GM18870 (cell line): ENCODE results near the gene RNU1-3.
A peak's percentile ranks its signal among the peaks of the same experiment; 100 is the strongest.
"Not testable (repeated sequence)": the region's sequence is repeated elsewhere in the genome, so short reads cannot be mapped to it uniquely, and the experiment has no call there.

Source experiments
- ATAC-seq: cut with Tn5 transposase; IDR thresholded peaks from one replicate; pipeline ENCODE4 v1.9.1; 2021; ENCODE audit warnings: moderate library complexity; ENCODE audit not compliant: unreplicated experiment

RNU1-3 gene

GRCh38 chr1:16658234-16658633 lies 8.5 kb downstream of the RNU1-3 start:
- not testable (repeated sequence) for ATAC-seq

GRCh38 chr1:16656981-16657683 lies 9.6 kb downstream of the RNU1-3 start:
- not testable (repeated sequence) for ATAC-seq

- not testable (repeated sequence) for ATAC-seq
These were observed 10.2 kb downstream of the RNU1-3 start for GRCh38 chr1:16656574-16656973.

- not testable (repeated sequence) for ATAC-seq
These were observed 15.2 kb downstream of the RNU1-3 start for GRCh38 chr1:16651560-16651959.

- ATAC-seq = not testable (repeated sequence)
These were observed 16.8 kb downstream of the RNU1-3 start for GRCh38 chr1:16649960-16650359.

GRCh38 chr1:16649390-16649789 lies 17.4 kb downstream of the RNU1-3 start:
- ATAC-seq = not testable (repeated sequence)

GRCh38 chr1:16648756-16649155 lies 18.0 kb downstream of the RNU1-3 start:
- not testable (repeated sequence) for ATAC-seq

- not testable (repeated sequence) for ATAC-seq
These were observed 18.5 kb downstream of the RNU1-3 start for GRCh38 chr1:16648250-16648649.

- ATAC-seq = not testable (repeated sequence)
These were observed 19.3 kb downstream of the RNU1-3 start for GRCh38 chr1:16647179-16648176.

GRCh38 chr1:16646716-16647115 lies 20.0 kb downstream of the RNU1-3 start:
- not testable (repeated sequence) for ATAC-seq

- not testable (repeated sequence) for ATAC-seq
These were observed 20.6 kb downstream of the RNU1-3 start for GRCh38 chr1:16646061-16646664.

- not testable (repeated sequence) for ATAC-seq
These were observed 21.3 kb downstream of the RNU1-3 start for GRCh38 chr1:16645271-16646060.

GRCh38 chr1:16644482-16645270 lies 22.1 kb downstream of the RNU1-3 start:
- ATAC-seq = peak; percentile 37

- ATAC-seq = no peak
These were observed 22.6 kb downstream of the RNU1-3 start for GRCh38 chr1:16644193-16644481.

- ATAC-seq = not testable (repeated sequence)
These were observed 23.1 kb downstream of the RNU1-3 start for GRCh38 chr1:16643476-16644192.

GRCh38 chr1:16643001-16643411 lies 23.7 kb downstream of the RNU1-3 start:
- ATAC-seq = not testable (repeated sequence)

GRCh38 chr1:16642025-16642966 lies 24.5 kb downstream of the RNU1-3 start:
- ATAC-seq = not testable (repeated sequence)
